Astrocyte (in vitro differentiated cells and primary cell): Measurements from ENCODE around the gene GARIN5B. TPM values are rescaled to one million over a fixed set of nuclear protein-coding genes. Genes with fewer than 3 reads are reported as not detected.
A peak's percentile ranks its signal among the peaks of the same experiment; 100 is the strongest.

ENCODE experiments used
- DNase-seq: peaks from one replicate; pipeline ENCODE4 v3.0.0-alpha.2; 2010; ENCODE audit warnings: low read depth
- FAIRE-seq: peaks from 2 replicates; lab custom pipeline; 2011; peaks lifted over from hg19 to GRCh38; lab: Jason Lieb, UNC
- H2AFZ ChIP-seq: 2 replicates; pipeline ENCODE4 v1.6.0; 2012; ENCODE audit warnings: low read depth, low read length, inconsistent platforms
- H3K27ac ChIP-seq: 2 replicates; pipeline ENCODE4 v1.5.1; 2011; ENCODE audit warnings: low read depth, low read length, inconsistent platforms
- H3K27me3 ChIP-seq: 2 replicates; pipeline ENCODE4 v1.6.0; 2011; ENCODE audit warnings: low read length, inconsistent platforms; ENCODE audit not compliant: insufficient read depth
- H3K36me3 ChIP-seq: 2 replicates; pipeline ENCODE4 v1.5.1; 2011; ENCODE audit warnings: low read length, inconsistent platforms; ENCODE audit not compliant: insufficient read depth
- H3K4me1 ChIP-seq: 2 replicates; pipeline ENCODE4 v1.5.1; 2011; ENCODE audit warnings: low read length, inconsistent platforms; ENCODE audit not compliant: insufficient read depth
- H3K4me2 ChIP-seq: 2 replicates; pipeline ENCODE4 v1.6.0; 2012; ENCODE audit warnings: low read length, inconsistent platforms
- H3K4me3 ChIP-seq: 2 replicates; pipeline ENCODE4 v1.5.1; 2011; ENCODE audit warnings: low read depth, mild to moderate bottlenecking, low read length, inconsistent platforms; ENCODE audit not compliant: insufficient read depth
- H3K79me2 ChIP-seq: 2 replicates; pipeline ENCODE4 v1.6.0; 2012; ENCODE audit warnings: mild to moderate bottlenecking, low read length, inconsistent platforms; ENCODE audit not compliant: insufficient read depth
- H3K9ac ChIP-seq: 2 replicates; pipeline ENCODE4 v1.6.0; 2012; ENCODE audit warnings: mild to moderate bottlenecking, low read length, inconsistent platforms
- H3K9me3 ChIP-seq: 2 replicates; pipeline ENCODE4 v1.5.1; 2012; ENCODE audit warnings: low read depth, mild to moderate bottlenecking, low read length, inconsistent platforms; ENCODE audit not compliant: insufficient read depth
- H4K20me1 ChIP-seq: 2 replicates; pipeline ENCODE4 v1.6.0; 2012; ENCODE audit warnings: low read length, inconsistent platforms; ENCODE audit not compliant: insufficient read depth
- H3K27ac Mint-ChIP-seq: one replicate; pipeline ENCODE4 v1.8.0; 2021; ENCODE audit warnings: mild to moderate bottlenecking, mixed read lengths; ENCODE audit not compliant: unreplicated experiment
- H3K27me3 Mint-ChIP-seq: one replicate; pipeline ENCODE4 v1.8.0; 2021; ENCODE audit warnings: low read depth, mixed read lengths; ENCODE audit not compliant: unreplicated experiment
- H3K36me3 Mint-ChIP-seq: one replicate; pipeline ENCODE4 v1.8.0; 2021; ENCODE audit warnings: low read depth, mixed read lengths; ENCODE audit not compliant: unreplicated experiment
- H3K4me1 Mint-ChIP-seq: one replicate; pipeline ENCODE4 v1.8.0; 2021; ENCODE audit warnings: low read depth, mixed read lengths; ENCODE audit not compliant: unreplicated experiment
- H3K4me3 Mint-ChIP-seq: one replicate; pipeline ENCODE4 v1.8.0; 2021; ENCODE audit warnings: mild to moderate bottlenecking, moderate library complexity, mixed read lengths; ENCODE audit not compliant: unreplicated experiment
- H3K9me3 Mint-ChIP-seq: one replicate; pipeline ENCODE4 v1.8.0; 2021; ENCODE audit warnings: mild to moderate bottlenecking, mixed read lengths; ENCODE audit not compliant: unreplicated experiment
- CTCF ChIP-seq: IDR thresholded peaks from 2 replicates; pipeline ENCODE4 v1.5.1; 2011; ENCODE audit warnings: low read depth, mild to moderate bottlenecking, inconsistent platforms, low read length, moderate library complexity; ENCODE audit not compliant: insufficient read depth
- EZH2 ChIP-seq: IDR thresholded peaks from 2 replicates; pipeline ENCODE4 v1.6.1; 2012; ENCODE audit warnings: mild to moderate bottlenecking, low read length, inconsistent platforms; ENCODE audit not compliant: insufficient read depth
- total RNA-seq: library from RNA; stranded (reverse); gene quantifications from 2 replicates; pipeline ENCODE4 v1.2.1, GENCODE V29; 2021

The GARIN5B gene
- total RNA-seq, 1 donor from 2014 or later, result 0.20 TPM

GRCh38 chr19:55352549-55353145 is 10.4 kb downstream of the GARIN5B start:
- Histone ChIP-seq H4K20me1 (peaks cover 11% of the 10 kb centered on the region), H3K4me1 (peaks cover 10% of the 10 kb centered on the region), H3K79me2 (no peaks in the 10 kb centered on the region), H3K27me3 (peaks cover 17% of the 10 kb centered on the region), H3K27ac (no peak overlapping the region), H3K4me2 (no peak overlapping the region), H3K36me3 (no peaks in the 10 kb centered on the region), H3K9ac (no peak overlapping the region), H3K4me3 (no peak overlapping the region), H3K9me3 (no peaks in the 10 kb centered on the region), H2AFZ (no peak overlapping the region)
- FAIRE-seq, result no peak
- Mint-ChIP-seq H3K36me3 (peaks cover 10% of the 10 kb centered on the region), H3K9me3 (peaks cover 6% of the 10 kb centered on the region), H3K27ac (peak overlapping the region; percentile 47), H3K4me1 (peaks cover 4% of the 10 kb centered on the region), H3K27me3 (peaks cover 52% of the 10 kb centered on the region), H3K4me3 (peak overlapping the region; percentile 61)
- no peak for TF ChIP-seq EZH2
- no peak for TF ChIP-seq CTCF
- no peak for DNase-seq

GRCh38 chr19:55352040-55352439 is 11.0 kb downstream of the GARIN5B start:
- H3K4me1 Mint-ChIP-seq, result peaks cover 4% of the 10 kb centered on the region

More at GRCh38 chr19:55352040-55352439, 11.0 kb downstream of the GARIN5B start:
- Mint-ChIP-seq H3K4me3 (no peak overlapping the region), H3K9me3 (peaks cover 4% of the 10 kb centered on the region), H3K27me3 (peaks cover 47% of the 10 kb centered on the region), H3K27ac (no peak overlapping the region), H3K36me3 (peaks cover 10% of the 10 kb centered on the region)
- Histone ChIP-seq H3K27me3 (peaks cover 17% of the 10 kb centered on the region), H3K4me2 (no peak overlapping the region), H3K9me3 (no peaks in the 10 kb centered on the region), H3K79me2 (no peaks in the 10 kb centered on the region), H3K36me3 (no peaks in the 10 kb centered on the region), H3K4me1 (peaks cover 10% of the 10 kb centered on the region), H3K4me3 (no peak overlapping the region), H3K27ac (no peak overlapping the region), H2AFZ (no peak overlapping the region), H3K9ac (no peak overlapping the region), H4K20me1 (peaks cover 11% of the 10 kb centered on the region)
- DNase-seq (no peak), FAIRE-seq (no peak)
- TF ChIP-seq EZH2 (no peak), CTCF (no peak)
